PC-9 (cell line): ENCODE data around the gene SLC30A2. TPM values are rescaled to one million over a fixed set of nuclear protein-coding genes. Genes with fewer than 3 reads are reported as not detected.

Experiments used
- BruUV-seq: library from RNA; stranded (reverse); fragments of 400-500 nt; replicated peaks from 2 replicates; lab custom pipeline; 2021; lab: Mats Ljungman, UMichigan
- CTCF ChIA-PET: fragments of 300-600 bp; sonication (Branson Sonifier 250); formaldehyde crosslinking; loops from one replicate; lab custom pipeline; 2022; ENCODE audit warnings: antibody characterized with exemption; lab: Charles Lee
- POLR2A ChIA-PET: fragments of 300-600 bp; sonication (Branson Sonifier 250); formaldehyde crosslinking; loops from one replicate; lab custom pipeline; 2022; ENCODE audit warnings: antibody characterized with exemption; ENCODE audit not compliant: unreplicated experiment; lab: Charles Lee
- DNase-seq, 2 experiments: peaks; one replicate each; pipeline versions ENCODE4 v3.0.0 to v3.0.0-alpha.2; 2015 to 2022; ENCODE audit warnings: mixed read lengths in 1 of 2
- H2AFZ ChIP-seq: fragments of 200-600 bp; sonication (generic); 2 replicates; pipeline ENCODE4 v1.8.1; 2017; ENCODE audit warnings: antibody characterized with exemption
- H3F3A ChIP-seq: fragments of 200-600 bp; sonication (generic); 2 replicates; pipeline ENCODE4 v1.8.1; 2017; ENCODE audit warnings: antibody characterized with exemption, mild to moderate bottlenecking, low read depth; ENCODE audit not compliant: insufficient read depth
- H3K27ac ChIP-seq: fragments of 200-600 bp; sonication (generic); 2 replicates; pipeline ENCODE4 v1.6.1; 2016; ENCODE audit warnings: mixed run types
- H3K27me3 ChIP-seq: fragments of 200-600 bp; sonication (generic); 2 replicates; pipeline ENCODE4 v1.6.1; 2016; ENCODE audit warnings: low read depth, mixed run types; ENCODE audit not compliant: insufficient read depth
- H3K36me3 ChIP-seq: fragments of 200-600 bp; sonication (generic); 2 replicates; pipeline ENCODE4 v1.6.1; 2016; ENCODE audit warnings: low read depth, mixed run types
- H3K4me1 ChIP-seq: fragments of 200-600 bp; sonication (generic); replicated peaks from 2 replicates; pipeline ENCODE4 v1.6.1; 2016; ENCODE audit warnings: mixed run types; ENCODE audit not compliant: insufficient read depth
- H3K4me2 ChIP-seq: fragments of 200-600 bp; sonication (generic); 2 replicates; pipeline ENCODE4 v1.6.1; 2017; ENCODE audit warnings: mixed run types
- H3K4me3 ChIP-seq: fragments of 200-600 bp; sonication (generic); 2 replicates; pipeline ENCODE4 v1.6.1; 2016; ENCODE audit warnings: mixed run types
- H3K79me2 ChIP-seq: fragments of 200-600 bp; sonication (generic); 2 replicates; pipeline ENCODE4 v1.6.1; 2017; ENCODE audit warnings: low read depth, mixed run types
- H3K9me2 ChIP-seq: fragments of 200-600 bp; sonication (generic); 2 replicates; pipeline ENCODE4 v1.8.1; 2017; ENCODE audit warnings: mild to moderate bottlenecking; ENCODE audit not compliant: insufficient read depth
- H3K9me3 ChIP-seq: fragments of 200-600 bp; sonication (generic); 2 replicates; pipeline ENCODE4 v1.8.1; 2016; ENCODE audit warnings: low read depth; ENCODE audit not compliant: insufficient read depth
- H4K20me1 ChIP-seq: fragments of 200-600 bp; sonication (generic); 2 replicates; pipeline ENCODE4 v1.8.1; 2017; ENCODE audit not compliant: insufficient read depth
- EZH2 ChIP-seq: fragments of 200-600 bp; sonication (generic); IDR thresholded peaks from 2 replicates; pipeline ENCODE4 v1.8.0; 2017; ENCODE audit warnings: antibody characterized with exemption, low read depth
- intact Hi-C: fragments of 100-400 bp; cut with micrococcal nuclease; formaldehyde crosslinking; loops from one replicate; pipeline ENCODE4 v1.10.0; 2022; ENCODE audit not compliant: unreplicated experiment
- total RNA-seq: library from RNA; stranded (reverse); gene quantifications from 2 replicates; pipeline ENCODE4 v1.2.3, GENCODE V29; 2021
- TF ChIP-seq, protein P1 (sequence below): fragments of 200-600 bp; sonication (generic); conservative IDR thresholded peaks from 2 replicates; pipeline ENCODE4 v1.6.1; 2017; ENCODE audit warnings: mixed run types, antibody characterized with exemption, mild to moderate bottlenecking, moderate library complexity

The SLC30A2 gene
- total RNA-seq, 1 experiment from 2014 or later: not detected

DNA sequence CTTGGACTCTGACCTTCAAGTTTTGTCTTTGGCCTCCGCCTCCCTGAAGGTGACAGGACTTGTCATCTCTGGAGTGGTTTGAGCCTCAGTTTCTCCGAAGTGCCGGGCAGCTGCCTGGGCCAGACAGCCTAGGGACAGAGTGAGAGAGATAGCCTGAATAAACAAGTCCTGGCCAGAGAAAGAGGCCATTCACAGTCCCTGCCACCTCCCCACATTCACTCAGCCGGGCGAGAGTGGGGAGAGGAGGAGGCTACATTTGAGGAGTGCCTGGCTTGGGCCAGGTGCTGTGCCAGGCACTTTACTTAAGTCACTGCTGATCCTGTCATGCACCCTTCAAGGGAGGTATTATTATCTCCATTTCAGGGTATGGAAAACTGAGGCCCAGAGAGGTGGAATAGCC, 20.9 kb downstream of the SLC30A2 start:
- no peak overlapping the region for H3K27ac ChIP-seq
- no peaks in the 10 kb centered on the region for H3K27me3 ChIP-seq
- no peaks in the 10 kb centered on the region for H4K20me1 ChIP-seq
- CTCF ChIA-PET: no interaction called here
- H3K79me2 ChIP-seq: no peaks in the 10 kb centered on the region
- no peaks in the 10 kb centered on the region for H3K36me3 ChIP-seq
- no TSS peak for BruUV-seq
- POLR2A ChIA-PET: no interaction called here
- H3K4me2 ChIP-seq: no peak overlapping the region
- TF ChIP-seq, protein P1, sequence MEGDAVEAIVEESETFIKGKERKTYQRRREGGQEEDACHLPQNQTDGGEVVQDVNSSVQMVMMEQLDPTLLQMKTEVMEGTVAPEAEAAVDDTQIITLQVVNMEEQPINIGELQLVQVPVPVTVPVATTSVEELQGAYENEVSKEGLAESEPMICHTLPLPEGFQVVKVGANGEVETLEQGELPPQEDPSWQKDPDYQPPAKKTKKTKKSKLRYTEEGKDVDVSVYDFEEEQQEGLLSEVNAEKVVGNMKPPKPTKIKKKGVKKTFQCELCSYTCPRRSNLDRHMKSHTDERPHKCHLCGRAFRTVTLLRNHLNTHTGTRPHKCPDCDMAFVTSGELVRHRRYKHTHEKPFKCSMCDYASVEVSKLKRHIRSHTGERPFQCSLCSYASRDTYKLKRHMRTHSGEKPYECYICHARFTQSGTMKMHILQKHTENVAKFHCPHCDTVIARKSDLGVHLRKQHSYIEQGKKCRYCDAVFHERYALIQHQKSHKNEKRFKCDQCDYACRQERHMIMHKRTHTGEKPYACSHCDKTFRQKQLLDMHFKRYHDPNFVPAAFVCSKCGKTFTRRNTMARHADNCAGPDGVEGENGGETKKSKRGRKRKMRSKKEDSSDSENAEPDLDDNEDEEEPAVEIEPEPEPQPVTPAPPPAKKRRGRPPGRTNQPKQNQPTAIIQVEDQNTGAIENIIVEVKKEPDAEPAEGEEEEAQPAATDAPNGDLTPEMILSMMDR: no peak
- TF ChIP-seq EZH2: no peak
- H3K9me2 ChIP-seq: no peaks in the 10 kb centered on the region
- no peak overlapping the region for H2AFZ ChIP-seq
- H3K4me3 ChIP-seq: no peak overlapping the region
- no peaks in the 10 kb centered on the region for H3F3A ChIP-seq
- no peak for DNase-seq
- no peaks in the 10 kb centered on the region for H3K9me3 ChIP-seq
- intact Hi-C loops: no loop called here
- peaks cover 2% of the 10 kb centered on the region; the same call in 1 of the 2 replicates for H3K4me1 ChIP-seq

DNA sequence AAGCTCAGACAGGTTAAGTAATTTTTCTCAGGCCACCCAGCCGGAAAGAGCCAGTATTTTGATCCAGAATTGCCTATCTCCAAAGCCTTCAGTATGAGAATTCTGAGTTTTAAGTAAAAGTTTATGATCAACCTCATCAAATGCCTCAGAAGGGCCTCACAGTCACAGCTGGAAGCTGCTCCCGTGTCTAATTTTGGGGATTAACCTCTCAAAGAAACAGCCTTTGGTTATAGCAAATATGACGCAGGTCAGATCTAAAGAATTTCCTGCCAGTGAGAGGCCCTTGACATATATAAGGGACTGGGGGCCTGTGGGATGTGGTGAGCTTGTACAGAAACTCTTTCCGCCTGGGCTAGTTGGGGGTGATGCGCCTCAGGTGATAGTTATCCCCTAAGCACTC, 22.1 kb downstream of the SLC30A2 start:
- H3K79me2 ChIP-seq: no peaks in the 10 kb centered on the region
- ChIA-PET CTCF (no interaction called here), POLR2A (no interaction called here)
- H3F3A ChIP-seq: no peaks in the 10 kb centered on the region
- no peaks in the 10 kb centered on the region for H3K9me2 ChIP-seq
- H3K4me2 ChIP-seq: no peak overlapping the region
- no peaks in the 10 kb centered on the region for H4K20me1 ChIP-seq
- intact Hi-C loops: no loop called here
- peaks cover 9% of the 10 kb centered on the region; the same call in 1 of the 2 replicates for H3K4me1 ChIP-seq
- no peaks in the 10 kb centered on the region for H3K27me3 ChIP-seq
- no peak overlapping the region for H3K4me3 ChIP-seq
- no peak overlapping the region for H2AFZ ChIP-seq
- DNase-seq: no peak
- no peak overlapping the region for H3K27ac ChIP-seq
- H3K36me3 ChIP-seq: no peaks in the 10 kb centered on the region
- BruUV-seq: no TSS peak
- no peaks in the 10 kb centered on the region for H3K9me3 ChIP-seq
- TF ChIP-seq, protein P1: no peak
- TF ChIP-seq EZH2: no peak

DNA sequence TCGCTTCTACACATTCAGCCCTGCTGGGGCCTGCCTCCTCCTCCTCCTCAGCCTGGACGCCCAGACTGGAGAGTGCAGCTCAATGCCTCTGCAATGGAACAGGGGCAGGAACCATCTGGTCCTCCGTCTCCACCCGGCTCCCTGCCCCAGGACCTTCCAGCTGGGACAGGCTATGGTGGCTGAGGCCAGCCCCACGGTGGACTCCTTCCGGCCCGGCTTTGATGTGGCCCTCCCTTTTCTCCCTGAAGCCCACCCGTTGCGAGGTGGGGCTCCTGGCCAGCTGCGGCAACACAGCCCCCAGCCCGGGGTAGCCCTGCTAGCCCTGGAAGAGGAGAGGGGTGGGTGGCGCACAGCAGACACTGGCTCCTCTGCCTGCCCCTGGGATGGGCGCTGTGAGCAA, 22.9 kb downstream of the SLC30A2 start:
- TF ChIP-seq, protein P1: no peak
- no peak for TF ChIP-seq EZH2
- intact Hi-C loops: no loop called here
- Histone ChIP-seq H3K4me1 (peaks cover 9% of the 10 kb centered on the region; the same call in 1 of the 2 replicates), H3K4me3 (no peak overlapping the region), H3K9me2 (no peaks in the 10 kb centered on the region), H3K27me3 (no peaks in the 10 kb centered on the region), H3F3A (no peaks in the 10 kb centered on the region), H3K79me2 (no peaks in the 10 kb centered on the region), H2AFZ (no peak overlapping the region), H4K20me1 (no peaks in the 10 kb centered on the region), H3K9me3 (no peaks in the 10 kb centered on the region), H3K36me3 (no peaks in the 10 kb centered on the region), H3K4me2 (no peak overlapping the region), H3K27ac (no peak overlapping the region)
- CTCF ChIA-PET: no interaction called here
- DNase-seq: no peak
- BruUV-seq: no TSS peak
- POLR2A ChIA-PET: no interaction called here
